Measurements from ENCODE around the gene SLC38A10. TPM values are rescaled to one million over a fixed set of nuclear protein-coding genes. Genes with fewer than 3 reads are reported as not detected.

The SLC38A10 gene
- total and polyA plus RNA-seq, 4 donors = 22.3 to 118 (median 70.8) TPM

DNA sequence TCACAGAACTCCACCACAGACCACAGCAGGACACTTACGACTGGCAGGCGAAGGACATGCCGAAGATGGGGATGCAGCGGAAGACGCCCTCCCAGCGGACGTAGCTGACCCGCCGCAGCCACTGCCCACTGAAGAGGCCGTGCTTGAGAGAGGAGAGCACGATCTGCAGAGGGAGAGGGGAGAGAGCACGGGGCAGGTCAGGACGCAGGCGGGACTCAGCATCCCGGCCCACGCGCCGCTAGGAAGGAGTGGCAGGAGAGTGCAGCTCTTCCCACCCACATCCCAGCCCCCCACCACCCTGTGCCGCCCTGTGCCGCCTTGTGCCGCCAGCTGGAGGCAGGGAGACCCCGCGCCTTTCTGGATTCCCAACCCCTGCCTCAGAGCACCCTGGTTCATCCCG lies 14.5 kb downstream of the SLC38A10 start:
- DNase-seq (no peak), ATAC-seq (ENCODE audit: low FRiP score) (no peak)
- Histone ChIP-seq H3K4me3 (ENCODE audit: low read length in 2 of 2) (no peak overlapping the region), H3K9me3 (ENCODE audit: control insufficient read depth, low read length) (no peaks in the 10 kb centered on the region), H3K4me1 (ENCODE audit: control insufficient read depth in 1 of 2, insufficient read depth in 2 of 2, low read length in 2 of 2) (no peaks in the 10 kb centered on the region), H3K36me3 (ENCODE audit: control insufficient read depth in 1 of 2, insufficient read depth in 2 of 2, low read length in 1 of 2) (peaks cover 0 to 2% of the 10 kb centered on the region in 2 donors), H3K27me3 (ENCODE audit: control insufficient read depth in 1 of 2, insufficient read depth in 2 of 2, low read length in 1 of 2) (no peaks in the 10 kb centered on the region), H3K27ac (ENCODE audit: low read depth in 1 of 2, low read length in 2 of 2) (no peak overlapping the region)
- 95 to 96% methylated on average over 18 to 24 of the region's 24 CpGs for WGBS, 2 donors
- intact Hi-C loops (cut with DNase I) = no loop called here

DNA sequence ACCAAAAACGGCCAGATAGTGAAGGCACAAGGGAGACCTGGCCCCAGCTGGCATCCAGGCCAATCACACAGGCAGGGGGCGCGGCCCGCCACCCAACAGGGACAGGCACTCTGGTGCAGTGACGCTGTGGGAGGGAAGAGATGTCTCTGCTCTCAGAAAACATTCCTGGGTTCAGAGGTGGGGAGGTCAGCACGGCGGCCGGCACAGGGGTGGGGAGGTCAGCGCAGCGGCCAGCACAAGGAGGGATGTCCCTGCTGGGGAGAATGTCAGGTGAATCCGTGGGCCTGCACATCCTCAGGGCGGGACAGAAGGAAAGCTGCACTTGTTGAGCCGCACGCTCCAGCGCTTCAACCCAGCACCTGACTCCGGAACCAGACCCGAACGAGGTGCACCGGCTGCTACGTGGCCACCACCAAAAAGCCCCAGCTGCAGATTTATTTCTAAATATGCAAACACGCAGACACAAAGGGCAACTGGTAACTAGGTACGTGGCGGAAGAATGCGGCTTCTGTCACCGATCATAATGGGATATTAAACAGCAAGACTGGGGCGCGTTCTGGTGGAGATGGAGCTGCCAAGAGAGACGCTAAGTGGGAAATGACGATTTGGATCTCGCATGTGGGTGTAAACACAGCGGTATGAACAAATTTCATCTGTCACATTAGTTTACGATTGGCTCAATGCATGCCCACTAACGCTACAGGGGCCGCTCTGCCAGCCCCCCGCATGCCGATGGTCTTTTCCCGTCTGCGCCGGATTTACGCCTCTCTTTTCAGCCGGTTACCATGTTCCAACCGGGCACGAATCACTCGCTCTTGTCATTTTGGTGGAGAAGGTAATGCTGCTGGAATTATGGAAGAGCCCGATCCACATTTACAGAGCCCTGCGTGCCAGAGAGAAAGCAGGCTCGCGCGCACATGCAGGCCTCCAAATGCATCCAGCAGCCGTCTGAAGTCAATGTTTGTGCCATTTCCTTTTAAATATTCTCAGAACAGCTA lies 15.5 kb downstream of the SLC38A10 start:
- H3K4me3 ChIP-seq (ENCODE audit: low read length in 2 of 2) = no peak overlapping the region
- ATAC-seq (ENCODE audit: low FRiP score) = no peak
- no peaks in the 10 kb centered on the region for H3K9me3 ChIP-seq (ENCODE audit: control insufficient read depth, low read length)
- H3K27ac ChIP-seq (ENCODE audit: low read depth in 1 of 2, low read length in 2 of 2) = no peak overlapping the region
- WGBS, 2 donors = 95% methylated on average over 50 of the region's 50 CpGs
- peaks cover 0 to 2% of the 10 kb centered on the region in 2 donors for H3K36me3 ChIP-seq (ENCODE audit: control insufficient read depth in 1 of 2, insufficient read depth in 2 of 2, low read length in 1 of 2)
- intact Hi-C loops (cut with DNase I) = no loop called here
- no peaks in the 10 kb centered on the region for H3K4me1 ChIP-seq (ENCODE audit: control insufficient read depth in 1 of 2, insufficient read depth in 2 of 2, low read length in 2 of 2)
- no peak for DNase-seq
- no peaks in the 10 kb centered on the region for H3K27me3 ChIP-seq (ENCODE audit: control insufficient read depth in 1 of 2, insufficient read depth in 2 of 2, low read length in 1 of 2)

DNA sequence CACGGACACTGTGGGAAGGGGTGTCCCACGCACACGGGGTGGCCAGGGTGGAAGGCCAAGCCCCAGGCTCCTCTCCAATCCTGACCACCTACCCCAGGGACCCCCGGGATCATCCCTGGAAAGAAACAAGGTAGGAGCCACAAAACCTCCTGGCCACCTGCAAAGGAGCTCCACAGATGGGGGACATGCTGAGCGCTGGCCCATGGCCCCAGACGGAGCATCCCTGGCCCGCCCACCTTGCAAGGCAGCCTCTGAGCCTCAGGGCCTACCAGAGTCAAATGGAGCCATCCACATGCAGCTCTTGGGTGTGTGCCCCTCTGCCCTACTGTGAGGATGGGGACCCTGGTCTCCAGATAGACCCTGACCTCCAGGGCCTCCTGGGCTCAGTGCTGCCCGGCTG lies 16.3 kb downstream of the SLC38A10 start:
- intact Hi-C loops (cut with DNase I) = no loop called here
- ATAC-seq (ENCODE audit: low FRiP score) (no peak), DNase-seq (no peak)
- H3K4me3 ChIP-seq (ENCODE audit: low read length in 2 of 2) = no peak overlapping the region
- no peaks in the 10 kb centered on the region for H3K27me3 ChIP-seq (ENCODE audit: control insufficient read depth in 1 of 2, insufficient read depth in 2 of 2, low read length in 1 of 2)
- 93 to 99% methylated on average over 8 of the region's 8 CpGs for WGBS, 2 donors
- peaks cover 0 to 2% of the 10 kb centered on the region in 2 donors for H3K36me3 ChIP-seq (ENCODE audit: control insufficient read depth in 1 of 2, insufficient read depth in 2 of 2, low read length in 1 of 2)
- H3K9me3 ChIP-seq (ENCODE audit: control insufficient read depth, low read length) = no peaks in the 10 kb centered on the region
- H3K4me1 ChIP-seq (ENCODE audit: control insufficient read depth in 1 of 2, insufficient read depth in 2 of 2, low read length in 2 of 2) = no peaks in the 10 kb centered on the region
- H3K27ac ChIP-seq (ENCODE audit: low read depth in 1 of 2, low read length in 2 of 2) = no peak overlapping the region

DNA sequence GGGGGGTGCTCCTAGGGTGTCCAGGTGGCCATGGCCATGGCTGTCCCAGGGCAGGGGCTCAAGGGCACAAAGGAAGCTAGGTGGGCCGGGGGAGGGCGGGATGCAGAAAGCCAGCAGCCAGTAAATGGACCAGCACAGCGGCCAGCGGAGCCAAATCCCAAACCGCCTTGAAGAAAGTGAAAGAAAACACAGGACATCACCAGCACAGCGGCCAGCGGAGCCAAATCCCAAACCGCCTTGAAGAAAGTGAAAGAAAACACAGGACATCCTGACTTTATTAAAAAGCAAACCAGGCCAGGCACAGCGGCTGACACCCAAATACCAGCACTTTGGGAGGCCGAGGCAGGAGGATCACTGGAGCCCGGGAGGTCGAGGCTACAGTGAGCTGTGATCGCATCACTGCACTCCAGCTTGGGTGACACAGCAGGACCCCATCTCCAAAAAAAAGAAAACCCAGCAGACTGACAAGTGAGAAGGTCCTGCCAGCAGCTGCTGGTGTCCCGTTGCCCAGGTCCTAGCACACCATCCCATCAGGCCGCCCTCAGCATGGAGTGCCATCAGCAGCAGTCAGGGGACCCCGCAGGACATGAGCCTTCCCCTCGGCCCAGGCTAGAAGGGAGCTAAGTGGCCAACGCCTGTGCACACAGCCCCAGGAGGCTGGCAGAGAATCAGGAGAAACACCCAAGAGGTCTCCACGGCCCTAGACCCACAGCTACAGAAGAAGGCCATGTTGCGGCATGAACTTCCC lies 17.0 kb downstream of the SLC38A10 start:
- 85 to 95% methylated on average over 20 of the region's 20 CpGs for WGBS, 2 donors
- no peaks in the 10 kb centered on the region for H3K27me3 ChIP-seq (ENCODE audit: control insufficient read depth in 1 of 2, insufficient read depth in 2 of 2, low read length in 1 of 2)
- peak in 1 of 2 donors; percentile 89 for DNase-seq
- no peak overlapping the region for H3K27ac ChIP-seq (ENCODE audit: low read depth in 1 of 2, low read length in 2 of 2)
- H3K9me3 ChIP-seq (ENCODE audit: control insufficient read depth, low read length) = no peaks in the 10 kb centered on the region
- intact Hi-C loops (cut with DNase I) = no loop called here
- peaks cover 0 to 2% of the 10 kb centered on the region in 2 donors for H3K36me3 ChIP-seq (ENCODE audit: control insufficient read depth in 1 of 2, insufficient read depth in 2 of 2, low read length in 1 of 2)
- H3K4me3 ChIP-seq (ENCODE audit: low read length in 2 of 2) = no peak overlapping the region
- no peaks in the 10 kb centered on the region for H3K4me1 ChIP-seq (ENCODE audit: control insufficient read depth in 1 of 2, insufficient read depth in 2 of 2, low read length in 2 of 2)
- ATAC-seq (ENCODE audit: low FRiP score) = peak; percentile 37

DNA sequence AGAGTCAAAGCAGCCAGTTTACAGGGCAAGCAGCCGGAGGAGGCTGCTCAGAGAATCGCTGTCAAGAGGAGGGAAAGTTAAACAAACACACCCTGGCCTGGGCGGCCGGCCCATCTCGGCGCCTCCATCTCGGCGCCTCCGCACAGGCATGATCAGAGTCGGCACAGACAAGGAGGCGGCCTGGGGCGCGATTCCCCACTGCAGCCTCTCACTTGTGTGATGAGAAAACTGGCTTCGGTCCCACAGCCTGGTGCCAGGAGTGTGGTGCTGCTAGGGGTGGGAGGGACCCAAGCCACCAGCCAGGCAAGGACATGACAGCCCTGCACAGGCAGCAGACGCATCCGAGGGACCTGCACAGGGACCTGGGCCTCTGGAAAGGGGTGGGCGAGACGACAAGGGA lies 17.7 kb downstream of the SLC38A10 start:
- H3K9me3 ChIP-seq (ENCODE audit: control insufficient read depth, low read length) = no peaks in the 10 kb centered on the region
- 57 to 81% methylated on average over 18 of the region's 18 CpGs for WGBS, 2 donors
- intact Hi-C loops (cut with DNase I) = no loop called here
- DNase-seq (no peak), ATAC-seq (ENCODE audit: low FRiP score) (peak; percentile 54)
- H3K36me3 ChIP-seq (ENCODE audit: control insufficient read depth in 1 of 2, insufficient read depth in 2 of 2, low read length in 1 of 2) = peaks cover 0 to 2% of the 10 kb centered on the region in 2 donors
- no peaks in the 10 kb centered on the region for H3K27me3 ChIP-seq (ENCODE audit: control insufficient read depth in 1 of 2, insufficient read depth in 2 of 2, low read length in 1 of 2)
- H3K4me1 ChIP-seq (ENCODE audit: control insufficient read depth in 1 of 2, insufficient read depth in 2 of 2, low read length in 2 of 2) = no peaks in the 10 kb centered on the region
- no peak overlapping the region for H3K27ac ChIP-seq (ENCODE audit: low read depth in 1 of 2, low read length in 2 of 2)
- no peak overlapping the region for H3K4me3 ChIP-seq (ENCODE audit: low read length in 2 of 2)

DNA sequence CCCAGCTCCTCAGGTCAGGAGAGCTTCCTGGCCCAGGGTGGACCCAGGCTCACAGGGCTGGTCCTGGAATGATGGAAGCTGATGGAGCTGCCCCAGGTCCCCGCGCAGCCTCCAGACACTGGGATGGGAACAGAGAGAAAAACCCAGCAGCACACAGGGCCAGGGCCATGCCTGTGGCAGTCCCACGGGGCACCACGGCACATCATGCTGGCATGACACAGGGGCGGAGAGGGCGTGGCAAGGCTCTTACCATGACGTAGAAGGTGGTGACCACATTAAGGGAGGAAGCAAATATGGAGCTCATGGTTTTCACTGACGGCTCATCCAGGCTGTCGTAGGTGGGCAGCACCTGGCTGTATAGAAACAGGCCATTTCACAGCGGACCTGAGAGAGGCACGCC lies 18.3 kb downstream of the SLC38A10 start:
- no peak overlapping the region for H3K27ac ChIP-seq (ENCODE audit: low read depth in 1 of 2, low read length in 2 of 2)

DNA sequence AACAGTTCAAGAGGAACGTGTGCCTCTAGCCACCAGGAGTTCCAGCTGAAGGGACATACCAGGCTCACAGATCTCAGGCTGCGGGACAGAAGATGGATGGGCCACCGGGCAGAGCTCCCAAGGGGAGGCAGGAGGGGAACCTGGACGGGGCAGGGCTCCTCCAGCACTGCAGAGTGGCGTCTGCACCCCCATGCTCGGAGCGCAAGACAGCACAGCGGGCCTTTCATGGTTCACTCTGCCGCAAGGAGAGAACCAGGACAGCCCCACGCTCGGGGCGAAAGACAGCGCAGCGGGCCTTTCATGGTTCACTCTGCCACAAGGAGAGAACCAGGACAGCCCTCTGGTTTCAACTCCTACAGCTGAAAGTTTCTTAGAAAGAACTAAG lies 20.6 kb downstream of the SLC38A10 start:
- H3K27me3 ChIP-seq (ENCODE audit: control insufficient read depth in 1 of 2, insufficient read depth in 2 of 2, low read length in 1 of 2) = no peaks in the 10 kb centered on the region
- H3K27ac ChIP-seq (ENCODE audit: low read depth in 1 of 2, low read length in 2 of 2) = no peak overlapping the region
- peaks cover 0 to 2% of the 10 kb centered on the region in 2 donors for H3K36me3 ChIP-seq (ENCODE audit: control insufficient read depth in 1 of 2, insufficient read depth in 2 of 2, low read length in 1 of 2)
- ATAC-seq (ENCODE audit: low FRiP score) (no peak), DNase-seq (no peak)
- H3K4me3 ChIP-seq (ENCODE audit: low read length in 2 of 2) = no peak overlapping the region
- 93 to 95% methylated on average over 14 of the region's 14 CpGs for WGBS, 2 donors
- no peaks in the 10 kb centered on the region for H3K4me1 ChIP-seq (ENCODE audit: control insufficient read depth in 1 of 2, insufficient read depth in 2 of 2, low read length in 2 of 2)
- H3K9me3 ChIP-seq (ENCODE audit: control insufficient read depth, low read length) = no peaks in the 10 kb centered on the region
- intact Hi-C loops (cut with DNase I) = no loop called here

More for the DNA sequence above, 18.3 kb downstream of the SLC38A10 start:
- no peak overlapping the region for H3K4me3 ChIP-seq (ENCODE audit: low read length in 2 of 2)
- H3K4me1 ChIP-seq (ENCODE audit: control insufficient read depth in 1 of 2, insufficient read depth in 2 of 2, low read length in 2 of 2) = no peaks in the 10 kb centered on the region
- H3K9me3 ChIP-seq (ENCODE audit: control insufficient read depth, low read length) = no peaks in the 10 kb centered on the region
- ATAC-seq (ENCODE audit: low FRiP score) (no peak), DNase-seq (no peak)
- no peaks in the 10 kb centered on the region for H3K27me3 ChIP-seq (ENCODE audit: control insufficient read depth in 1 of 2, insufficient read depth in 2 of 2, low read length in 1 of 2)
- intact Hi-C loops (cut with DNase I) = no loop called here
- peaks cover 0 to 2% of the 10 kb centered on the region in 2 donors for H3K36me3 ChIP-seq (ENCODE audit: control insufficient read depth in 1 of 2, insufficient read depth in 2 of 2, low read length in 1 of 2)
- WGBS, 2 donors = 94% methylated on average over 11 of the region's 11 CpGs

DNA sequence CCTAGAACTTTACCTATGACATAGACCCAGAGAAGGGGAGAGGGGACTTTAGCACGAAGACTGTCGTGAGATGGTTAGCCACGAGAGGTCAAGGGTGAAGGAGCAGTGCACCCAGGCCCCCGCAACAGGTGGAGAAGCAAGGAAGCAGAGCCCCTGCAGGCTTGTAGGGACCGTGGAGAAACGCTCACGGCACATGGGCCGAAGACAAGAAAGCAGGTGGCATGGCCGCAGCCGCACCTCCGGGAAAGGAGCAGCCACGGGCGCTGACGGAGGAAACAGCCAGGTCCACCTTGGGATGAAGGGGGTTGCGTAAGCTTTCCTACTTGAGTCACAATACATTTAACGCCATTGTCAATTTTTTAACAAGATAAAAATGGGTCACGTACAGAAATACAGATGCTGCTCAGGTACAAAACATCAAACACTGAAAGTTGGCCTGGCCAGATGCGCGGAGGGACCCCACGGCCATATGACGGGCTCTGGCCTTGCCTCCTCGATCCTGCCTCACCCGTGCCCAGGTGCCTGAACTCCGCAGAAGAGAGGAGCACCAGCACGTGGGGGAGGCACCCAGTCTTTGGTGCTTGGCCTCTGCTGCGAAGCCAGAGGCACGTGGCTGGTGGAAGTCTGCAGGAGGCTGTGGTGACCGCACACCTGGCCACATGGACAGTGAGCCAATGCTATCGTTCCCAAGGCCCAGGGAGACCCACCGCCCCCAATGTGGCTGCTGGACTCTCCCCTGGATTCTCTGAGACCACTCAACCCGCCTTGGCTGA lies 21.2 kb downstream of the SLC38A10 start:
- intact Hi-C loops (cut with DNase I) = no loop called here
- Histone ChIP-seq H3K27ac (ENCODE audit: low read depth in 1 of 2, low read length in 2 of 2) (no peak overlapping the region), H3K9me3 (ENCODE audit: control insufficient read depth, low read length) (no peaks in the 10 kb centered on the region), H3K4me3 (ENCODE audit: low read length in 2 of 2) (no peak overlapping the region), H3K27me3 (ENCODE audit: control insufficient read depth in 1 of 2, insufficient read depth in 2 of 2, low read length in 1 of 2) (no peaks in the 10 kb centered on the region), H3K4me1 (ENCODE audit: control insufficient read depth in 1 of 2, insufficient read depth in 2 of 2, low read length in 2 of 2) (no peaks in the 10 kb centered on the region), H3K36me3 (ENCODE audit: control insufficient read depth in 1 of 2, insufficient read depth in 2 of 2, low read length in 1 of 2) (no peaks in the 10 kb centered on the region)
- ATAC-seq (ENCODE audit: low FRiP score) (no peak), DNase-seq (no peak)
- 95% methylated on average over 31 of the region's 31 CpGs for WGBS, 2 donors
